ENCODE results near the gene PIWIL1. TPM values are rescaled to one million over a fixed set of nuclear protein-coding genes. Genes with fewer than 3 reads are reported as not detected.

PIWIL1 gene
- total RNA-seq, 1 experiment from 2014 or later: not detected

GRCh38 chr12:130335517-130336392 lies 1.9 kb upstream of the PIWIL1 start:
- H3K27me3 Mint-ChIP-seq (ENCODE audit: low read depth): peaks cover 52% of the 10 kb centered on the region
- H3K18ac ChIP-seq (ENCODE audit: insufficient read length, low read depth, low read length): no peak overlapping the region
- H2BK12ac ChIP-seq (ENCODE audit: insufficient read length, low read depth, low read length): no peak overlapping the region
- no peaks in the 10 kb centered on the region for H3K9me3 ChIP-seq (ENCODE audit: control insufficient read depth, low read depth, low read length)
- H3K4me3 Mint-ChIP-seq: no peak overlapping the region
- peak; percentile 82 for TF ChIP-seq CTCF (conservative IDR thresholded peaks at IDR 0.05)
- no peak overlapping the region for H2BK120ac ChIP-seq (ENCODE audit: low read depth, low read length, poor library complexity, severe bottlenecking)
- H2BK15ac ChIP-seq (ENCODE audit: low read depth, low read length): no peak overlapping the region
- H3K9ac ChIP-seq (ENCODE audit: extremely low read depth, insufficient read length, low read length): no peak overlapping the region
- H3K79me2 ChIP-seq (ENCODE audit: insufficient read depth, low read length): no peaks in the 10 kb centered on the region
- H3K36me3 Mint-ChIP-seq (ENCODE audit: insufficient read depth in 1 of 3, low read depth in 3 of 3): peaks cover 0 to 4% (median 3%) of the 10 kb centered on the region in 3 experiments; a peak in 2 of 7 replicates
- H3K4me1 ChIP-seq (ENCODE audit: insufficient read depth, low read length): no peaks in the 10 kb centered on the region
- H2AK5ac ChIP-seq (ENCODE audit: insufficient read length, low read length): no peak overlapping the region
- H4K91ac ChIP-seq (ENCODE audit: insufficient read length, low read depth, low read length): no peak overlapping the region
- H4K8ac ChIP-seq (replicated peaks; ENCODE audit: insufficient read length, low read depth, low read length): no peak overlapping the region
- peaks cover 14% of the 10 kb centered on the region in 2 experiments for H3K4me1 Mint-ChIP-seq
- H3K56ac ChIP-seq (ENCODE audit: insufficient read length, low read depth, low read length): no peak overlapping the region
- H3K4me2 ChIP-seq (ENCODE audit: insufficient read depth, insufficient read length, low read length): no peak overlapping the region
- H2AFZ ChIP-seq (ENCODE audit: low read length): no peak overlapping the region
- no peak overlapping the region for H3K23ac ChIP-seq (ENCODE audit: insufficient read length, low read depth, low read length)
- no peak overlapping the region for H3K27ac Mint-ChIP-seq
- no peak overlapping the region for H2BK20ac ChIP-seq (ENCODE audit: low read depth, low read length, poor library complexity, severe bottlenecking)
- no peak for DNase-seq
- no peak overlapping the region for H4K5ac ChIP-seq (ENCODE audit: insufficient read length, low read depth, low read length)
- H4K20me1 ChIP-seq (ENCODE audit: control insufficient read depth, insufficient read depth, insufficient read length): peaks cover 2% of the 10 kb centered on the region
- H2BK5ac ChIP-seq (ENCODE audit: insufficient read length, low read length): no peak overlapping the region
- H3T11ph ChIP-seq (ENCODE audit: low read length): no peak overlapping the region
- no peak overlapping the region for H3K27ac ChIP-seq (ENCODE audit: insufficient read length, low read depth, low read length)
- H3K27me3 ChIP-seq (ENCODE audit: insufficient read depth, low read length): no peaks in the 10 kb centered on the region
- no CpG with 5 or more reads among the region's 15 CpGs for WGBS (ENCODE audit: extremely low coverage, insufficient read length, low lambda C conversion rate)
- H3K4ac ChIP-seq (ENCODE audit: low read depth, low read length): no peak overlapping the region
- peaks cover 4% of the 10 kb centered on the region for H3K23me2 ChIP-seq (ENCODE audit: insufficient read length, low read depth, low read length, poor library complexity, severe bottlenecking)
- H3K14ac ChIP-seq (ENCODE audit: insufficient read depth, low read length): no peak overlapping the region
- H3K79me1 ChIP-seq (ENCODE audit: insufficient read depth, low read depth, low read length, poor library complexity, severe bottlenecking): no peaks in the 10 kb centered on the region
- H3K9me3 Mint-ChIP-seq: peaks cover 6% of the 10 kb centered on the region in 2 experiments; a peak in 4 of 5 replicates
